Endothelial cell of umbilical vein (primary cell): ENCODE results near the gene EXOC7. TPM values are rescaled to one million over a fixed set of nuclear protein-coding genes. Genes with fewer than 3 reads are reported as not detected.

Source experiments
- BruUV-seq: library from RNA; stranded (reverse); fragments of 400-500 nt; replicated peaks from 2 replicates; lab custom pipeline; 2021; lab: Mats Ljungman, UMichigan
- CTCF ChIA-PET: fragments of 300-600, 350-600 bp; sonication (Branson Sonifier 250); formaldehyde crosslinking; loops from one replicate; lab custom pipeline; 2021; ENCODE audit warnings: antibody characterized with exemption, inconsistent platforms; lab: Charles Lee
- POLR2A ChIA-PET: fragments of 300-600, 350-600 bp; sonication (Branson Sonifier 250); formaldehyde crosslinking; loops from one replicate; lab custom pipeline; 2021; ENCODE audit warnings: antibody characterized with exemption, inconsistent platforms; lab: Charles Lee
- DNase-seq: peaks from one replicate; pipeline ENCODE4 v3.0.0-alpha.2; 2011; ENCODE audit warnings: low read depth, low spot score
- FAIRE-seq: peaks from 2 replicates; lab custom pipeline; 2011; peaks lifted over from hg19 to GRCh38; lab: Jason Lieb, UNC
- H2AFZ ChIP-seq: 2 replicates; pipeline ENCODE4 v1.6.0; 2012; ENCODE audit warnings: low read depth, low read length, control low read depth, inconsistent platforms
- H3K27ac ChIP-seq: 2 replicates; pipeline ENCODE4 v1.5.1; 2011; ENCODE audit warnings: low read depth, mild to moderate bottlenecking, control low read depth, low read length, moderate library complexity; ENCODE audit not compliant: insufficient read depth
- H3K27me3 ChIP-seq, 2 experiments: 2 replicates each; pipeline versions ENCODE4 v1.6.0 to v1.6.1; 2011; ENCODE audit warnings: low read length in 2 of 2, mixed read lengths in 1 of 2; ENCODE audit not compliant: control insufficient read depth in 2 of 2, insufficient read depth in 2 of 2
- H3K36me3 ChIP-seq, 2 experiments: 2 replicates in 1 of 2; 3 replicates in 1 of 2; pipeline ENCODE4 v1.5.1; 2011; ENCODE audit warnings: low read length in 2 of 2, mild to moderate bottlenecking in 1 of 2, moderate library complexity in 1 of 2; ENCODE audit not compliant: control insufficient read depth in 2 of 2, insufficient read depth in 2 of 2; ENCODE audit errors: extremely low read depth in 1 of 2
- H3K4me1 ChIP-seq: 3 replicates; pipeline ENCODE4 v1.5.1; 2011; ENCODE audit warnings: mild to moderate bottlenecking, low read length; ENCODE audit not compliant: control insufficient read depth, insufficient read depth; ENCODE audit errors: extremely low read depth
- H3K4me2 ChIP-seq: 2 replicates; pipeline ENCODE4 v1.6.1; 2011; ENCODE audit warnings: low read length, control low read depth, mixed read lengths; ENCODE audit not compliant: insufficient read depth
- H3K4me3 ChIP-seq, 3 experiments: fragments of 200-600 bp in 1 of 3; sonication (generic), shearing (Covaris generic) in 1 of 3; replicated peaks in 1 of 3; 2 replicates each; pipeline ENCODE4 v1.5.1; 2011 to 2016; ENCODE audit warnings: control low read depth in 3 of 3, low read length in 3 of 3, mild to moderate bottlenecking in 2 of 3, inconsistent platforms in 1 of 3, low read depth in 1 of 3, moderate library complexity in 1 of 3; ENCODE audit not compliant: insufficient read depth in 1 of 3
- H3K79me2 ChIP-seq: 2 replicates; pipeline ENCODE4 v1.6.0; 2012; ENCODE audit warnings: low read length, inconsistent platforms; ENCODE audit not compliant: control insufficient read depth, insufficient read depth
- H3K9ac ChIP-seq: replicated peaks from 2 replicates; pipeline ENCODE3; 2011; ENCODE audit warnings: low read length, control low read depth; ENCODE audit not compliant: insufficient read depth; ENCODE audit errors: extremely low read depth
- H3K9me1 ChIP-seq: replicated peaks from 3 replicates; pipeline ENCODE4 v1.6.0; 2011; ENCODE audit warnings: mild to moderate bottlenecking, low read length; ENCODE audit not compliant: control insufficient read depth, insufficient read depth; ENCODE audit errors: extremely low read depth
- H3K9me3 ChIP-seq: replicated peaks from 2 replicates; pipeline ENCODE4 v1.5.1; 2012; ENCODE audit warnings: low read length, inconsistent platforms; ENCODE audit not compliant: control insufficient read depth, insufficient read depth
- H4K20me1 ChIP-seq: replicated peaks from 2 replicates; pipeline ENCODE3; 2011; ENCODE audit warnings: mild to moderate bottlenecking, low read length; ENCODE audit not compliant: control insufficient read depth, insufficient read depth; ENCODE audit errors: extremely low read depth
- JUN ChIP-seq: IDR thresholded peaks from 2 replicates; pipeline ENCODE4 v1.6.1; 2011; ENCODE audit warnings: borderline replicate concordance, low read depth; ENCODE audit not compliant: insufficient read length, insufficient read depth
- MYC ChIP-seq: IDR thresholded peaks from one replicate; pipeline ENCODE4 v1.6.1; 2011; ENCODE audit warnings: mild to moderate bottlenecking, low read depth, low read length
- POLR2A ChIP-seq: IDR thresholded peaks from 2 replicates; pipeline ENCODE4 v1.6.1; 2012; ENCODE audit warnings: low read depth, mild to moderate bottlenecking, control low read depth, low read length
- dilution Hi-C: fragments of 300-500 bp; cut with MboI; formaldehyde crosslinking; loops from one replicate; pipeline ENCODE4 v1.15.0; 2019; ENCODE audit warnings: low sequenced_read_pairs; ENCODE audit not compliant: extremely low pct_ligation_motif_present
- intact Hi-C: fragments of 100-400 bp; cut with micrococcal nuclease; formaldehyde crosslinking; loops from one replicate; pipeline ENCODE4 v1.10.0; 2022
- polyA plus RNA-seq, 4 experiments: library from polyadenylated mRNA; depleted of rRNA in 3 of 4; stranded (reverse) in 3 of 4; unstranded in 1 of 4; fragments of >200 nt; gene quantifications; 2 replicates each; pipeline versions ENCODE4 v1.2.1 to v1.2.3, GENCODE V29; 2011 to 2012; ENCODE audit warnings: missing spikeins in 1 of 4
- total RNA-seq: library from RNA; stranded (reverse); gene quantifications from 2 replicates; pipeline ENCODE4 v1.2.3, GENCODE V29; 2021

The EXOC7 gene
- total and polyA plus RNA-seq, 2 donors (not counting 3 experiments of a cell fraction or from before 2014, with no cell fraction given), result 91.5 to 137 TPM

DNA sequence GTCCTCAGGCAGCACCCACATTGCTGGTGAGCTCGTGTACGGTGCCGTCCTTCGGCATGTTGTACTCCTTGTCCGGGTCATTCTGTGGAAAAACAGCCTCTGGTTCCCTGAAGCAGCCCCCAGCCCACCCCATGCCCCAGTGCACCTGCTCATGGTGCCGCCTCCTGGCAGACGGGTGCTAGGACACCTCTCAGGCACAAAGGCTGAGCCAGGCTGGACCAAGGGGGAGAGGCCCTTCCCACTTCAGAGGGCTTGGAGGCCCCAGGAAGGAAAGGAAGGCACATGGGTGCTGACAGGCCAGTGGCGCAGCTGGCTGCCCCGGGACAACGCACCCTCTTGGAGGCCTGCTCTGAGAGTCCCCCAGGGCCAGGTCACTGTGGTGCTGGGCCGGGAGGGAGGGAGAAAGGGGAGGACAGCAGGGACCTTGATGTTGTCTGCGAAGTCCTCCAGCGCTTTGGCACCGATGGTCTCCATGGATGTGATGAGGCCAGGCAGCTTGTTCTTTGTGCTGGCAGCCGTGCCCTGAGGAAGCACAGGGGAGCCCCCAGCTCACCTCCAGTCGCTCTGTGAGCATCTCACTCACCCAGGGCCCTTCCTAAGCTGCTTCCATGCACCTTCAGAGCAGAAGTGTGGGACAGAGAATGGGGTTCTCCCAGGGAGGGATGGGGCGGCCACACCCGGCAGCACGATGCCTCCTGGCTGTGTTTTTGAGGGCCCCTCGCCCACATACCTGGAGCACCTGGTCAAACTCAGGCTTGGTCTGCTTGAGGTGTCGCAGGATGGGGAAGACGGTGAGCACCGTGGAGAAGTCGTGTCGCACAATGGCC, 15.3 kb downstream of the EXOC7 start:
- no peak overlapping the region for H3K9ac ChIP-seq
- peaks cover 6 to 72% of the 10 kb centered on the region in 2 experiments for H3K36me3 ChIP-seq
- H3K4me1 ChIP-seq, result peaks cover 10% of the 10 kb centered on the region
- H3K27ac ChIP-seq, result no peak overlapping the region
- ChIA-PET CTCF (interaction anchor here (1.1 kb wide), 1 partner anchor 74 kb away, joined by 3 read pairs; no protein-coding TSS in a partner anchor), POLR2A (no interaction called here)
- dilution Hi-C loops (no loop called here), intact Hi-C loops (no loop called here)
- no peaks in the 10 kb centered on the region for H3K9me1 ChIP-seq
- H2AFZ ChIP-seq, result no peak overlapping the region
- H3K9me3 ChIP-seq, result no peaks in the 10 kb centered on the region
- FAIRE-seq, result no peak
- no peaks in the 10 kb centered on the region for H4K20me1 ChIP-seq
- H3K4me2 ChIP-seq, result no peak overlapping the region
- H3K79me2 ChIP-seq, result no peaks in the 10 kb centered on the region
- H3K4me3 ChIP-seq, result no peak overlapping the region
- BruUV-seq, result no TSS peak
- H3K27me3 ChIP-seq, result no peaks in the 10 kb centered on the region
- no peak for TF ChIP-seq POLR2A
- TF ChIP-seq JUN, result no peak
- no peak for DNase-seq

DNA sequence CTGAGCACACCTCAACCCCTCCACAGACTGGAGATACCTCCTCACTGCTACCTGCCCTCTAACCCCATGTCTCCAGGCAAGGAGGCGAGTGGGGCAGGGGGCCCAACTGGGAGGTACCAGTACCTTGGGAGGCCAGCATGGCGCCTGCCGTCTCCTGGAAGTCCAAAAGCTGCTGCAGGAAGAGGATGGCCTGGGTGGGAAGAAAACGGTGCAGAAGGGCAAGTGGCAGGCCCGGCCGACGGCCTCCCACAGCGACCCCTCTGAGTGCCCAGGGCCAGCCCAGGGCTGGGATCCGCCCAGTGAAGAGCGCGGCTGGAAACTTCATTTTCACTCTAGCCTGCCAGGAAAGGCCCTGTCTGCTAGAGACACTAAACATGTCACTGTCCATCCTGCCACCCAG, 16.1 kb downstream of the EXOC7 start:
- Histone ChIP-seq H3K9me1 (no peaks in the 10 kb centered on the region), H3K27ac (no peak overlapping the region), H3K36me3 (peaks cover 4 to 76% of the 10 kb centered on the region in 2 experiments), H4K20me1 (no peaks in the 10 kb centered on the region), H3K9ac (no peak overlapping the region), H3K4me1 (peaks cover 10% of the 10 kb centered on the region), H3K79me2 (no peaks in the 10 kb centered on the region), H3K4me3 (no peak overlapping the region), H3K27me3 (no peaks in the 10 kb centered on the region), H3K4me2 (no peak overlapping the region), H3K9me3 (no peaks in the 10 kb centered on the region), H2AFZ (no peak overlapping the region)
- TF ChIP-seq MYC, result no peak
- CTCF ChIA-PET, result no interaction called here
- BruUV-seq, result no TSS peak
- POLR2A ChIA-PET, result no interaction called here
- FAIRE-seq (no peak), DNase-seq (no peak)
- dilution Hi-C loops, result no loop called here
- intact Hi-C loops, result no loop called here
